ENCODE data around the gene IGF2BP2. TPM values are rescaled to one million over a fixed set of nuclear protein-coding genes. Genes with fewer than 3 reads are reported as not detected.

The IGF2BP2 gene
- total and polyA plus RNA-seq, 2 of the 13 experiments (the other 11 are each of a cell fraction or from before 2014, with no cell fraction given): 6.5 to 46.0 TPM

GRCh38 chr3:185744997-185745843 lies 79.6 kb downstream of the IGF2BP2 start (continued):
- TF ChIP-seq MTERF4 (CRISPR knock-in tag; IDR thresholded peaks at IDR 0.05) (no peak), ZHX2 (IDR thresholded peaks at IDR 0.05; ENCODE audit: low read depth) (no peak), ZHX2 (CRISPR knock-in tag; IDR thresholded peaks at IDR 0.05; ENCODE audit: borderline replicate concordance) (no peak), NFKBIZ (CRISPR knock-in tag; IDR thresholded peaks at IDR 0.05) (no peak), ZNF746 (CRISPR knock-in tag; IDR thresholded peaks at IDR 0.05) (no peak), ZNF737 (CRISPR knock-in tag; IDR thresholded peaks at IDR 0.05; ENCODE audit: borderline replicate concordance) (no peak), ZSCAN30 (CRISPR knock-in tag; IDR thresholded peaks at IDR 0.05) (no peak), TFDP1 (CRISPR knock-in tag; IDR thresholded peaks at IDR 0.05; ENCODE audit: borderline replicate concordance) (no peak), CBFB (CRISPR knock-in tag; IDR thresholded peaks at IDR 0.05) (no peak), KLF13 (CRISPR knock-in tag; IDR thresholded peaks at IDR 0.05) (no peak), FUBP1 (CRISPR knock-in tag; IDR thresholded peaks at IDR 0.05; ENCODE audit: borderline replicate concordance) (no peak), ZNF280B (CRISPR knock-in tag; IDR thresholded peaks at IDR 0.05; ENCODE audit: borderline replicate concordance) (no peak), ZNF562 (CRISPR knock-in tag; IDR thresholded peaks at IDR 0.05; ENCODE audit: borderline replicate concordance) (no peak), NRL (CRISPR knock-in tag; IDR thresholded peaks at IDR 0.05; ENCODE audit: borderline replicate concordance) (no peak), ZNF558 (CRISPR knock-in tag; IDR thresholded peaks at IDR 0.05; ENCODE audit: borderline replicate concordance) (0 out of 2 replicates have a peak, but pooled peaks have one; percentile 35), ATF1 (CRISPR knock-in tag; IDR thresholded peaks at IDR 0.05) (no peak), MXD4 (CRISPR knock-in tag; IDR thresholded peaks at IDR 0.05) (no peak), GATAD1 (CRISPR knock-in tag; IDR thresholded peaks at IDR 0.05) (no peak)
